Forelimb muscle (tissue), 1 donor: ENCODE data around the gene CCNF. TPM values are rescaled to one million over a fixed set of nuclear protein-coding genes. Genes with fewer than 3 reads are reported as not detected.
"Not testable (repeated sequence)": the region's sequence is repeated elsewhere in the genome, so short reads cannot be mapped to it uniquely, and the experiment has no call there.

Experiments
- DNase-seq: peaks from one replicate; pipeline ENCODE4 v3.0.0-alpha.2; 2013; ENCODE audit warnings: low read depth
- polyA plus RNA-seq: library from polyadenylated mRNA; unstranded; fragments of 120-200 nt; gene quantifications from one replicate; pipeline ENCODE4 v1.2.1, GENCODE V29; 2013; ENCODE audit not compliant: insufficient read length

Gene CCNF
- polyA plus RNA-seq, 1 donor: 6.2 TPM

DNA sequence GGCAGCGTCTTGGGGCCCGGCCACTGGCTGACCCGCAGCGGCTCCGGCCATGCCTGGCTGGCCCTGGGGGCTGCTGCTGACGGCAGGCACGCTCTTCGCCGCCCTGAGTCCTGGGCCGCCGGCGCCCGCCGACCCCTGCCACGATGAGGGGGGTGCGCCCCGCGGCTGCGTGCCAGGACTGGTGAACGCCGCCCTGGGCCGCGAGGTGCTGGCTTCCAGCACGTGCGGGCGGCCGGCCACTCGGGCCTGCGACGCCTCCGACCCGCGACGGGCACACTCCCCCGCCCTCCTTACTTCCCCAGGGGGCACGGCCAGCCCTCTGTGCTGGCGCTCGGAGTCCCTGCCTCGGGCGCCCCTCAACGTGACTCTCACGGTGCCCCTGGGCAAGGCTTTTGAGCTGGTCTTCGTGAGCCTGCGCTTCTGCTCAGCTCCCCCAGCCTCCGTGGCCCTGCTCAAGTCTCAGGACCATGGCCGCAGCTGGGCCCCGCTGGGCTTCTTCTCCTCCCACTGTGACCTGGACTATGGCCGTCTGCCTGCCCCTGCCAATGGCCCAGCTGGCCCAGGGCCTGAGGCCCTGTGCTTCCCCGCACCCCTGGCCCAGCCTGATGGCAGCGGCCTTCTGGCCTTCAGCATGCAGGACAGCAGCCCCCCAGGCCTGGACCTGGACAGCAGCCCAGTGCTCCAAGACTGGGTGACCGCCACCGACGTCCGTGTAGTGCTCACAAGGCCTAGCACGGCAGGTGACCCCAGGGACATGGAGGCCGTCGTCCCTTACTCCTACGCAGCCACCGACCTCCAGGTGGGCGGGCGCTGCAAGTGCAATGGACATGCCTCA lies 42.6 kb downstream of the CCNF start:
- DNase-seq: no peak

GRCh38 chr16:2472488-2472864 lies 43.2 kb downstream of the CCNF start:
- no peak for DNase-seq

DNA sequence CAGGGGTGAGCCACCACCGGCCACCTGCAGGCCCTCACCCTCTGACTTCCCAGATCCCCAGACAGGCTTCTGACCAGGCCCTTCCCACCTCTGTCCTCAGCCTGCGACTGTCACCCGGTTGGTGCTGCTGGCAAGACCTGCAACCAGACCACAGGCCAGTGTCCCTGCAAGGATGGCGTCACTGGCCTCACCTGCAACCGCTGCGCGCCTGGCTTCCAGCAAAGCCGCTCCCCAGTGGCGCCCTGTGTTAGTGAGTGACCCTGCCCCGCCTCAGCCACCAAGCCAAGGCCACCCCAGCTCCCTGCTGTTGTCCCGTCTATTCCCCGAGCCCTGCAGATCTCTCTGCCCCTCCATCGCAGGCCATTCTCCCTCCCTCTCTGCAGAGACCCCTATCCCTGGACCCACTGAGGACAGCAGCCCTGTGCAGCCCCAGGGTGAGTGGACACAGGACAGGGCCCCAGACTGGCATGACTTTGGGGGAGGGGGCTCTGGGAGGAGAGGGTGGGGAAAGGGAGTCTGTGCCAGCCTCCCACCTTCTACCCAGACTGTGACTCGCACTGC lies 43.7 kb downstream of the CCNF start:
- DNase-seq: no peak

DNA sequence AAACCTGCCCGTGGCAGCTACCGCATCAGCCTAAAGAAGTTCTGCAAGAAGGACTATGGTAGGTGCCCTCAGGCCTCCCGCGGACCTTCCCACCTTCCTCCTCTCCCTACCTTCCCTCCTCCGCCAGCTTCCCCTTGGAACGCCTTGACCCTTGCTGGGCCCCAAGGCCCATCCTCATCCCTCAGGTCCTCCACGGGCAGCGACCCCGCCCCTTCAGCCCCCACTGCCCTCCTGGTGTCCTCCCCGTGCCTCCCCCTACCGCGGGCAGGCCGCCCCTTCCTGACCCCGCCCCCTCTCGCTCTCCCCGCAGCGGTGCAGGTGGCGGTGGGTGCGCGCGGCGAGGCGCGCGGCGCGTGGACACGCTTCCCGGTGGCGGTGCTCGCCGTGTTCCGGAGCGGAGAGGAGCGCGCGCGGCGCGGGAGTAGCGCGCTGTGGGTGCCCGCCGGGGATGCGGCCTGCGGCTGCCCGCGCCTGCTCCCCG lies 44.2 kb downstream of the CCNF start:
- no peak for DNase-seq

- no peak for DNase-seq
Measured at GRCh38 chr16:2473999-2474876, 45.0 kb downstream of the CCNF start.

- DNase-seq: no peak
Measured at GRCh38 chr16:2474877-2475412, 45.7 kb downstream of the CCNF start, which contains the start of gene TBC1D24. Gene TBC1D24, plus strand, starts transcription at chr16:2475127. Its CDS starts 21,022 bp downstream, at chr16:2496149.

- no peak for DNase-seq
Measured at GRCh38 chr16:2475413-2476344, 46.4 kb downstream of the CCNF start.

DNA sequence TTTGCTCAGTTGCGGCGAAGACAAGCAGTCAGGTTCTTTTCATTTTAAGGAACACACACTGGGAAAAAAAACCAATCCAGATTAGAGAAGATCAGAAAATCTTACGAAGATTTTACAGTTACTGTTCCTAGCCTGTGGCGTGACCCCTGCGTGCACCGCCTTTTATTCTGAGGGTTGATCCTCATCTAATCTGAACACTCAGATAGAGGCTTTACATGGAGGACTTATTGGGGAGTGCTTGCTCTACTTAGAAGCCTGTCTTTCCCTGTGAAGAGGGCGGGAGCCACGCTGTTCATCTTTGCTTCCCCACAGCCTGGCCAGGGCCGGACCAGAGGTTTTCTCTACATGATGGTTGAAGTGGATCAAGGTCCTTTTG lies 47.1 kb downstream of the CCNF start:
- no peak for DNase-seq

DNA sequence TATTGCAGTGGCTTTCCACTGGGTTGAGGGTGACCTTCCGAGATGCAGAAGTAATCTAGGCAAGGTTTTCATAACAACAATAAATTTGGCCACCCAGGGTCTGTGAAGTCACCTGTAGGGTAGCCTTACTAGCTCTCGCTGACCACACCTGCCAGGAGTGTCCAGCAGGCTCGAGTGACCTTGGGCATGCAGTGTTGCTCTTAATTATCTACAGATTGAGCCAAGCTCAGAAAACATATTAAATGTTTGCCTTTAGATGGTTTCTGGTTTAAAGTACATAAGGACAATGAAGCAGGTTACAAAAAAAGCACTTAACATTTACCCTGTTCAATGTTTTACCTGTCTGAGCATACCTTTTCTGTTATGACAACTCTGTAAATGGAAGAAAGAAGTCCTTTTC lies 47.5 kb downstream of the CCNF start:
- DNase-seq: no peak

- no peak for DNase-seq
Measured at GRCh38 chr16:2477327-2477726, 48.1 kb downstream of the CCNF start.

DNA sequence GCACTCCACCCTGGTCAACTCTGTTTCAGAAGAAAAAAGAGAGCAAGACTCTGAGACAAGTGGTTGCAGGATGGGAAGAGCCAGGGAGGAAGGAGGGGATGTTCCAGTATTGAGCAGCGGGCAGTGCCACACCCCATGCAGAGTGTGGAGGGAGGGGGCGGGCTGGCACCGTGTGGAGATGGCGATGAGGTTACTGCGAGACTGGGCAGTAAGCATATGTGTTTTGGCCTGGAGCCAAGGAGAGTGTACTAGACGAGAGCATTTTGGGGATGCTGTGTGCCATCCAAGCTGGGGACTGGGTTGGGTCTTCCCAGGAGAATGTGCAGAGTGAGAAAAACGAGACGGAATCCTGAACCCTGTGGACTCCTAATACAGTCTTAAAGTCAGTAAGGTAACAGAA lies 49.0 kb downstream of the CCNF start:
- DNase-seq: no peak

DNA sequence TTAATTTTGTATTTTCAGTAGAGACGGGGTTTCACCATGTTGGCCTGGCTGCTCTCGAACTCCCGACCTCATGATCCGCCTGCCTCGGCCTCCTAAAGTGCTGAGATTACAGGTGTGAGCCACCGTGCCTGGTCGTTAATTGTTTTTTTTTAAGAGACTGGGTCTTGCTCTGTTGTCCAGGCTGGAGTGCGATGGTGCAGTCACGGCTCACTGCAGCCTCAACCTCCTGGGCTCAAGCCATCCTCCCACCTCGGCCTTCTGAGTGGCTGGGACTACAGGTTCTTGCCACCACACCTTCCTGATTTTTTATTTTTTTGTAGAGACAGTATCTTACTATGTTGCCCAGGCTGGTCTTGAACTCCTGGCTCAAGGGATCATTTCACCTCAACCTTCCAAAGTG lies 50.7 kb downstream of the CCNF start:
- not testable (repeated sequence) for DNase-seq

- DNase-seq: no peak
Measured at GRCh38 chr16:2480948-2481347, 51.7 kb downstream of the CCNF start.

GRCh38 chr16:2481676-2482075 lies 52.4 kb downstream of the CCNF start:
- DNase-seq: no peak

- DNase-seq: no peak
Measured at GRCh38 chr16:2482249-2482648, 53.0 kb downstream of the CCNF start.

GRCh38 chr16:2482708-2483534 lies 53.7 kb downstream of the CCNF start:
- DNase-seq: no peak

DNA sequence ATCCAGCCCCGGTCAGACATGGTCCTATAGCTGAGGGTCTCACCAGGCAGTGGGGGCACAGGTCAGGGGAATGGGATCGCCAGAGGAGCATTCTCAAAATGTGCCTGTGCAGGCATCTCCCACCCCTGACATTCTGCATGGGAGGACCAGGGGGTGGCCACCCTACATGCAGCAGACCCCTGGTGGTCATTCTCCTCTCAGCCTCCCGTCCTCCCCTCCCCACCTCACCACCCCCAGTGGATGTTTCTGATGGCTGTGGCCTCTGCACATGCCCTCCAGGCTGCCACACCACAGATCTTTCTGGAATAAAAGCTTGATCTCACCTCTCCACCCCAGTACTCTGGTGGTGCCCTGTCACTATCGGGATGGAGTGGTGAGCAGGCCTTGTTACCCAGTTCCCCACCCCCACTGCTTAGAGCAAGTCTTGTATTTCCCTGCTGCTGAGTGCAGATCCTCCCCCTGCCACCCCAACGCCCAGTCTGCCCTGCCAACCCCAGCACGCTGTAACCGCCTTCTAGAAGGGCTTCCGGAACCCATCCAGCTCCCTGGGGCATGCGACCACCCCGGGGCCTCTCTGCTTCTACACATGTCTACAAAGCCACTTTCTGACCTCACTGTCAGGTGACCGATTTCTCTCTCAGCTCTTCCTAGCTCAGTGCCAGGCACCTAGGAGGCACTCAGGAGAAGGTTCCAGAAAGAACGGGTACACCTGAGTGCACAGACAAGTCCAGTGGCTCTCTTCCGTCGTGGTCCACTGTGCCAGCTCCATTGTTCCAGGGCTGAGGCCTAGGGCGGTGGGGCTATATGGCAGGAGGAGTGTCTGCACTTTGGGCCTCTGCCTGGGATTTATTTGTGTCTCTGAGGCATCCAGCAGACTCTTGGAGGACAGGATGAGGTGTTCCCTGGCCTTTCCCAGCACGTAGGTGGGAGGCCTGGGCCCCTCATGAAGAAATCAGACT lies 55.0 kb downstream of the CCNF start:
- no peak for DNase-seq

- no peak for DNase-seq
Measured at GRCh38 chr16:2484898-2485508, 55.8 kb downstream of the CCNF start.
